GM12878 (cell line): ENCODE measurements around the gene MEIS2.

Experiments
- ASH2L ChIP-seq: fragments of 300-600, 200-600 bp; sonication (generic); IDR thresholded peaks from 2 replicates; pipeline ENCODE4 v1.6.1; 2017; ENCODE audit warnings: low read depth, mild to moderate bottlenecking, borderline replicate concordance
- ATF3 ChIP-seq: IDR thresholded peaks from 2 replicates; pipeline ENCODE4 v1.6.1; 2011; ENCODE audit warnings: low read depth, mild to moderate bottlenecking, low read length, moderate library complexity, borderline replicate concordance; ENCODE audit errors: extremely low read depth
- ESRRA ChIP-seq: IDR thresholded peaks from 2 replicates; pipeline ENCODE4 v1.6.1; 2012; ENCODE audit warnings: mild to moderate bottlenecking, low read length, improper control_type of control experiment
- FOXK2 ChIP-seq: fragments of 450-650 bp; IDR thresholded peaks from 2 replicates; pipeline ENCODE4 v1.6.1; 2017; ENCODE audit warnings: mild to moderate bottlenecking, moderate library complexity
- IRF4 ChIP-seq: IDR thresholded peaks from 2 replicates; pipeline ENCODE4 v1.6.1; 2011; ENCODE audit warnings: low read depth, low read length
- MXI1 ChIP-seq: fragments of 150-350 bp; IDR thresholded peaks from 2 replicates; pipeline ENCODE4 v1.6.1; 2011; ENCODE audit warnings: low read depth, mild to moderate bottlenecking, inconsistent platforms, low read length, improper control_type of control experiment
- PKNOX1 ChIP-seq: fragments of 450-650 bp; IDR thresholded peaks from 2 replicates; pipeline ENCODE4 v1.6.1; 2016; ENCODE audit warnings: mild to moderate bottlenecking
- POLR2A ChIP-seq: IDR thresholded peaks from 2 replicates; pipeline ENCODE4 v1.6.1; 2011; ENCODE audit warnings: low read depth, mild to moderate bottlenecking, low read length
- POLR2AphosphoS5 ChIP-seq: IDR thresholded peaks from 2 replicates; pipeline ENCODE4 v1.6.1; 2011; ENCODE audit warnings: mild to moderate bottlenecking, low read length, inconsistent platforms
- RAD21 ChIP-seq: IDR thresholded peaks from 2 replicates; pipeline ENCODE4 v1.6.1; 2011; ENCODE audit warnings: mild to moderate bottlenecking, low read depth, low read length, moderate library complexity; ENCODE audit not compliant: insufficient read depth
- ZNF274 ChIP-seq: IDR thresholded peaks from one replicate; pipeline ENCODE4 v1.8.0; 2011; ENCODE audit not compliant: insufficient read length, insufficient read depth
- ZSCAN29 ChIP-seq: fragments of 450-650 bp; IDR thresholded peaks from 2 replicates; pipeline ENCODE4 v1.6.1; 2017; ENCODE audit warnings: mild to moderate bottlenecking, moderate library complexity
- TF ChIP-seq, protein P1 (sequence below), 3 experiments: IDR thresholded peaks in 2 of 3; conservative IDR thresholded peaks in 1 of 3; 2 replicates each; pipeline ENCODE4 v1.5.1; 2011; ENCODE audit warnings: low read depth in 3 of 3, low read length in 3 of 3, mild to moderate bottlenecking in 3 of 3, control low read depth in 2 of 3, moderate library complexity in 2 of 3, inconsistent platforms in 1 of 3, mixed read lengths in 1 of 3; ENCODE audit not compliant: control insufficient read depth in 2 of 3, insufficient read depth in 1 of 3; ENCODE audit errors: extremely low read depth in 1 of 3

DNA sequence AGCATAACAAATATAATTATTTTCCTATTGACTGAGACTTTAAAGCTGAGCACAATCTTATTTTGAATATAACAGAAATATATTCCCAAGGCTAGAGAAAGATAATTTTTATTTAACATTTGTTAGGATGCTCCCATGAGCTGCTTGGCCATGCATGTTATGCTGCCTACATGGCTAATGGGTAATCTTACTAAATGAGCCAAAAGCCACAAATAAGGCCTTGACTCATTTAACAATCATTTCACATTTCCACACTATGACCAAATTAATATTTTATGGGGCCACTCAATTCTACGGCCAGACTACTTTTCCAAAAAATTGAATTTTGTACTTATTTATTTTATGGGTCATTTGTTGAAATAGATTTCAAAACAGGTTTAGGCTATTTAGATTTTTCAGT lies 141.7 kb downstream of the MEIS2 start:
- TF ChIP-seq, protein P1, sequence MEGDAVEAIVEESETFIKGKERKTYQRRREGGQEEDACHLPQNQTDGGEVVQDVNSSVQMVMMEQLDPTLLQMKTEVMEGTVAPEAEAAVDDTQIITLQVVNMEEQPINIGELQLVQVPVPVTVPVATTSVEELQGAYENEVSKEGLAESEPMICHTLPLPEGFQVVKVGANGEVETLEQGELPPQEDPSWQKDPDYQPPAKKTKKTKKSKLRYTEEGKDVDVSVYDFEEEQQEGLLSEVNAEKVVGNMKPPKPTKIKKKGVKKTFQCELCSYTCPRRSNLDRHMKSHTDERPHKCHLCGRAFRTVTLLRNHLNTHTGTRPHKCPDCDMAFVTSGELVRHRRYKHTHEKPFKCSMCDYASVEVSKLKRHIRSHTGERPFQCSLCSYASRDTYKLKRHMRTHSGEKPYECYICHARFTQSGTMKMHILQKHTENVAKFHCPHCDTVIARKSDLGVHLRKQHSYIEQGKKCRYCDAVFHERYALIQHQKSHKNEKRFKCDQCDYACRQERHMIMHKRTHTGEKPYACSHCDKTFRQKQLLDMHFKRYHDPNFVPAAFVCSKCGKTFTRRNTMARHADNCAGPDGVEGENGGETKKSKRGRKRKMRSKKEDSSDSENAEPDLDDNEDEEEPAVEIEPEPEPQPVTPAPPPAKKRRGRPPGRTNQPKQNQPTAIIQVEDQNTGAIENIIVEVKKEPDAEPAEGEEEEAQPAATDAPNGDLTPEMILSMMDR (IDR thresholded peaks at IDR 0.05 in 2 of 3, conservative IDR thresholded peaks at IDR 0.05 in 1 of 3; ENCODE audit: control insufficient read depth in 2 of 3, extremely low read depth in 1 of 3, insufficient read depth in 1 of 3, low read depth in 3 of 3, low read length in 3 of 3) = no peak
- TF ChIP-seq IRF4 = no peak
- TF ChIP-seq PKNOX1 = no peak
- no peak for TF ChIP-seq ATF3
- no peak for TF ChIP-seq ESRRA
- no peak for TF ChIP-seq ZNF274
- TF ChIP-seq RAD21 = no peak
- TF ChIP-seq ZSCAN29 = no peak
- TF ChIP-seq FOXK2 = no peak
- TF ChIP-seq POLR2A = no peak
- TF ChIP-seq ASH2L = no peak
- no peak for TF ChIP-seq POLR2AphosphoS5
- no peak for TF ChIP-seq MXI1
